Heart left ventricle (tissue), 13 donors: ENCODE results near the gene BID.

Source experiments
- POLR2A ChIP-seq, 2 donors: fragments of 450-650 bp; IDR thresholded peaks; one replicate each; pipeline ENCODE4 v1.6.1; 2017; ENCODE audit warnings: antibody characterized with exemption in 2 of 2, mild to moderate bottlenecking in 2 of 2, moderate library complexity in 2 of 2
- TF ChIP-seq, protein P1 (sequence below), 12 donors: fragments of 200-600 bp; sonication (generic) in 4 of 12; IDR thresholded peaks; one replicate each; pipeline versions ENCODE4 v1.5.0 to v1.8.0; 2018 to 2022; ENCODE audit warnings: antibody characterized with exemption in 12 of 12, mild to moderate bottlenecking in 5 of 12
- donor health status: ischemic (EF 13 %, LVEDD 7.1; RV severe dilation, severe dysfunction).
- donor health status: DM: no; HTN: yes; CAD: no.
- donor health status: DM: no; HTN: no; CAD: no.
- donor health status: ischemic (EF 25% LVEDD 6.9; RV normal size, moderate dysfunction).
- donor health status: ischemic (EF 25% LVEDD 5.7; RV mildly dilated, moderate dysfunction).
- donor health status: ischemic (EF 35%, LVEDD 5.7; RV mildly dilated, moderate dysfunction).
- donor health status: nonischemic (EF 11% LVEDD 7.7; RV severe dilation, severe dysfunction).
- donor health status: DM: yes; HTN: yes; CAD: no.
- donor health status: PGD.
- donor health status: ischemic (EF 29% LVEDD 5.4; RV normal size, mild dysfunction).
- donor health status: nonischemic (EF 23%, LVEDD 6.1; RV moderate dilation, normal function).

DNA sequence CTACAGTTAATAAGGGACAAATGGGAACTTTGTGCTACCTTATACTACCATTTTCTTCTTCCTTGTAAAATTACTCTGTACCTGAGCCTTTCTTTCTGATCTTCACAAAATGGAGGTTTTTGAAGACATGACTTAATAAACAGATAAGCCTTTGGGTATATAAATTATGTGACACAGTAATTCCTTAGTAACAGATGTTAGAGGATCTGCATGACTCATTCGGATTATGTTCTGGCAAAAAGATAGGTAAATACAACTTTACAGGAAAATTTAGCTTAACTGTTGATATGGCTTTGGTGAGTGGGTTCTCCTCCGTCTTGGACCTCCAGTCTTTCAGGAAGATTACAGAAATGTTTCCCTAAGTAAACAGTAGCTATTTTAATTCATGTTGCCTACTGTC, 61.8 kb downstream of the BID start:
- TF ChIP-seq POLR2A (IDR thresholded peaks at IDR 0.05): no peak
- TF ChIP-seq, protein P1, sequence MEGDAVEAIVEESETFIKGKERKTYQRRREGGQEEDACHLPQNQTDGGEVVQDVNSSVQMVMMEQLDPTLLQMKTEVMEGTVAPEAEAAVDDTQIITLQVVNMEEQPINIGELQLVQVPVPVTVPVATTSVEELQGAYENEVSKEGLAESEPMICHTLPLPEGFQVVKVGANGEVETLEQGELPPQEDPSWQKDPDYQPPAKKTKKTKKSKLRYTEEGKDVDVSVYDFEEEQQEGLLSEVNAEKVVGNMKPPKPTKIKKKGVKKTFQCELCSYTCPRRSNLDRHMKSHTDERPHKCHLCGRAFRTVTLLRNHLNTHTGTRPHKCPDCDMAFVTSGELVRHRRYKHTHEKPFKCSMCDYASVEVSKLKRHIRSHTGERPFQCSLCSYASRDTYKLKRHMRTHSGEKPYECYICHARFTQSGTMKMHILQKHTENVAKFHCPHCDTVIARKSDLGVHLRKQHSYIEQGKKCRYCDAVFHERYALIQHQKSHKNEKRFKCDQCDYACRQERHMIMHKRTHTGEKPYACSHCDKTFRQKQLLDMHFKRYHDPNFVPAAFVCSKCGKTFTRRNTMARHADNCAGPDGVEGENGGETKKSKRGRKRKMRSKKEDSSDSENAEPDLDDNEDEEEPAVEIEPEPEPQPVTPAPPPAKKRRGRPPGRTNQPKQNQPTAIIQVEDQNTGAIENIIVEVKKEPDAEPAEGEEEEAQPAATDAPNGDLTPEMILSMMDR (IDR thresholded peaks at IDR 0.05): no peak
